HepG2 (cell line): ENCODE data around the gene EIF4G3. TPM values are rescaled to one million over a fixed set of nuclear protein-coding genes. Genes with fewer than 3 reads are reported as not detected.

Source experiments
- DNMT3B ChIP-seq: conservative IDR thresholded peaks from 2 replicates; pipeline ENCODE4 v1.6.1; 2016; ENCODE audit warnings: missing biosample characterization, control low read depth
- DZIP1 ChIP-seq: sonication (generic); formaldehyde crosslinking; IDR thresholded peaks from 2 replicates; pipeline ENCODE4 v1.5.0; 2020; ENCODE audit warnings: mild to moderate bottlenecking, missing genetic modification reagents
- EED ChIP-seq: sonication (generic); formaldehyde crosslinking; IDR thresholded peaks from 2 replicates; pipeline ENCODE4 v1.5.0; 2020; ENCODE audit warnings: mild to moderate bottlenecking, missing genetic modification reagents
- HDAC6 ChIP-seq: fragments of 200-600 bp; sonication (generic); IDR thresholded peaks from 2 replicates; pipeline ENCODE4 v1.7.0; 2017; ENCODE audit warnings: mild to moderate bottlenecking, antibody characterized with exemption, low read length, low read depth
- NR2C2 ChIP-seq: sonication (generic); formaldehyde crosslinking; IDR thresholded peaks from 2 replicates; pipeline ENCODE4 v1.4.0; 2020; ENCODE audit warnings: missing genetic modification reagents, mild to moderate bottlenecking, moderate library complexity, borderline replicate concordance
- POLR2AphosphoS2 ChIP-seq: IDR thresholded peaks from 2 replicates; pipeline ENCODE4 v1.6.1; 2011; ENCODE audit warnings: low read depth, low read length, improper control_type of control experiment
- PPARG ChIP-seq: conservative IDR thresholded peaks from 2 replicates; pipeline ENCODE4 v1.6.1; 2016; ENCODE audit warnings: missing biosample characterization, missing genetic modification reagents
- PTBP1 ChIP-seq: fragments of 200-400 bp; formaldehyde crosslinking; IDR thresholded peaks from 2 replicates; pipeline ENCODE4 v1.6.1; 2018; ENCODE audit warnings: low read length, low read depth; ENCODE audit not compliant: poor library complexity, severe bottlenecking
- RFX5 ChIP-seq: IDR thresholded peaks from 2 replicates; pipeline ENCODE4 v1.6.1; 2011; ENCODE audit warnings: low read depth, low read length, improper control_type of control experiment
- ZBTB21 ChIP-seq: sonication (generic); formaldehyde crosslinking; IDR thresholded peaks from 2 replicates; pipeline ENCODE4 v1.4.0; 2020; ENCODE audit warnings: missing genetic modification reagents
- ZC3H4 ChIP-seq: sonication (generic); formaldehyde crosslinking; IDR thresholded peaks from 2 replicates; pipeline ENCODE4 v1.4.0; 2020; ENCODE audit warnings: missing genetic modification reagents, borderline replicate concordance
- ZNF232 ChIP-seq: sonication (generic); formaldehyde crosslinking; IDR thresholded peaks from 2 replicates; pipeline ENCODE4 v1.4.0; 2020; ENCODE audit warnings: missing genetic modification reagents, borderline replicate concordance
- ZNF567 ChIP-seq: sonication (generic); formaldehyde crosslinking; IDR thresholded peaks from 2 replicates; pipeline ENCODE4 v1.8.1; 2023; ENCODE audit warnings: mild to moderate bottlenecking, missing genetic modification reagents, borderline replicate concordance
- ZNF703 ChIP-seq: sonication (generic); formaldehyde crosslinking; IDR thresholded peaks from 2 replicates; pipeline ENCODE4 v1.5.1; 2020; ENCODE audit warnings: missing genetic modification reagents, mild to moderate bottlenecking, moderate library complexity, borderline replicate concordance
- polyA plus RNA-seq, 8 experiments: library from polyadenylated mRNA; depleted of rRNA in 3 of 8; stranded (reverse) in 7 of 8; unstranded in 1 of 8; fragments of >200 nt; fragmentation: Illumina TruSeq in 4 of 8; extraction: Trizol in 4 of 8; gene quantifications; 2 replicates each; pipeline versions ENCODE4 v1.2.1 to v1.2.3, GENCODE V29; 2011 to 2016; ENCODE audit warnings: low read depth in 4 of 8, missing spikeins in 1 of 8, mixed read lengths in 1 of 8; ENCODE audit not compliant: insufficient read depth in 1 of 8
- total RNA-seq, 5 experiments: library from RNA; depleted of rRNA; stranded (reverse); fragments of >200 nt; fragmentation: Illumina TruSeq; extraction: Trizol; gene quantifications; 2 replicates each; pipeline ENCODE4 v1.2.3, GENCODE V29; 2016; ENCODE audit warnings: low read depth in 1 of 5
- TF ChIP-seq, protein P1 (sequence below): sonication (generic); formaldehyde crosslinking; IDR thresholded peaks from 2 replicates; pipeline ENCODE4 v1.4.0; 2020; ENCODE audit warnings: missing genetic modification reagents
- TF ChIP-seq, protein P2 (sequence below): sonication (generic); formaldehyde crosslinking; IDR thresholded peaks from 2 replicates; pipeline ENCODE4 v1.8.1; 2023; ENCODE audit warnings: mild to moderate bottlenecking, missing genetic modification reagents
- TF ChIP-seq, protein P3 (sequence below): sonication (generic); formaldehyde crosslinking; IDR thresholded peaks from 2 replicates; pipeline ENCODE4 v1.5.0; 2020; ENCODE audit warnings: mild to moderate bottlenecking, missing genetic modification reagents, borderline replicate concordance

The EIF4G3 gene
- total and polyA plus RNA-seq, 2 of the 13 experiments (the other 11 are each of a cell fraction or from before 2014, with no cell fraction given): 22.2 to 27.6 TPM

GRCh38 chr1:20787029-20787839 lies 389.5 kb downstream of the EIF4G3 start, which contains the start of gene HP1BP3 (continued):
- TF ChIP-seq PPARG: no peak
- no peak for TF ChIP-seq HDAC6
- no peak for TF ChIP-seq ZBTB21
- TF ChIP-seq NR2C2 (CRISPR knock-in tag): no peak
- TF ChIP-seq, protein P1, sequence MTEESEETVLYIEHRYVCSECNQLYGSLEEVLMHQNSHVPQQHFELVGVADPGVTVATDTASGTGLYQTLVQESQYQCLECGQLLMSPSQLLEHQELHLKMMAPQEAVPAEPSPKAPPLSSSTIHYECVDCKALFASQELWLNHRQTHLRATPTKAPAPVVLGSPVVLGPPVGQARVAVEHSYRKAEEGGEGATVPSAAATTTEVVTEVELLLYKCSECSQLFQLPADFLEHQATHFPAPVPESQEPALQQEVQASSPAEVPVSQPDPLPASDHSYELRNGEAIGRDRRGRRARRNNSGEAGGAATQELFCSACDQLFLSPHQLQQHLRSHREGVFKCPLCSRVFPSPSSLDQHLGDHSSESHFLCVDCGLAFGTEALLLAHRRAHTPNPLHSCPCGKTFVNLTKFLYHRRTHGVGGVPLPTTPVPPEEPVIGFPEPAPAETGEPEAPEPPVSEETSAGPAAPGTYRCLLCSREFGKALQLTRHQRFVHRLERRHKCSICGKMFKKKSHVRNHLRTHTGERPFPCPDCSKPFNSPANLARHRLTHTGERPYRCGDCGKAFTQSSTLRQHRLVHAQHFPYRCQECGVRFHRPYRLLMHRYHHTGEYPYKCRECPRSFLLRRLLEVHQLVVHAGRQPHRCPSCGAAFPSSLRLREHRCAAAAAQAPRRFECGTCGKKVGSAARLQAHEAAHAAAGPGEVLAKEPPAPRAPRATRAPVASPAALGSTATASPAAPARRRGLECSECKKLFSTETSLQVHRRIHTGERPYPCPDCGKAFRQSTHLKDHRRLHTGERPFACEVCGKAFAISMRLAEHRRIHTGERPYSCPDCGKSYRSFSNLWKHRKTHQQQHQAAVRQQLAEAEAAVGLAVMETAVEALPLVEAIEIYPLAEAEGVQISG (CRISPR knock-in tag): peak; percentile 56
- TF ChIP-seq ZC3H4 (CRISPR knock-in tag): no peak
- TF ChIP-seq, protein P2, sequence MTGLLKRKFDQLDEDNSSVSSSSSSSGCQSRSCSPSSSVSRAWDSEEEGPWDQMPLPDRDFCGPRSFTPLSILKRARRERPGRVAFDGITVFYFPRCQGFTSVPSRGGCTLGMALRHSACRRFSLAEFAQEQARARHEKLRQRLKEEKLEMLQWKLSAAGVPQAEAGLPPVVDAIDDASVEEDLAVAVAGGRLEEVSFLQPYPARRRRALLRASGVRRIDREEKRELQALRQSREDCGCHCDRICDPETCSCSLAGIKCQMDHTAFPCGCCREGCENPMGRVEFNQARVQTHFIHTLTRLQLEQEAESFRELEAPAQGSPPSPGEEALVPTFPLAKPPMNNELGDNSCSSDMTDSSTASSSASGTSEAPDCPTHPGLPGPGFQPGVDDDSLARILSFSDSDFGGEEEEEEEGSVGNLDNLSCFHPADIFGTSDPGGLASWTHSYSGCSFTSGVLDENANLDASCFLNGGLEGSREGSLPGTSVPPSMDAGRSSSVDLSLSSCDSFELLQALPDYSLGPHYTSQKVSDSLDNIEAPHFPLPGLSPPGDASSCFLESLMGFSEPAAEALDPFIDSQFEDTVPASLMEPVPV (CRISPR knock-in tag): no peak
- TF ChIP-seq, protein P3, sequence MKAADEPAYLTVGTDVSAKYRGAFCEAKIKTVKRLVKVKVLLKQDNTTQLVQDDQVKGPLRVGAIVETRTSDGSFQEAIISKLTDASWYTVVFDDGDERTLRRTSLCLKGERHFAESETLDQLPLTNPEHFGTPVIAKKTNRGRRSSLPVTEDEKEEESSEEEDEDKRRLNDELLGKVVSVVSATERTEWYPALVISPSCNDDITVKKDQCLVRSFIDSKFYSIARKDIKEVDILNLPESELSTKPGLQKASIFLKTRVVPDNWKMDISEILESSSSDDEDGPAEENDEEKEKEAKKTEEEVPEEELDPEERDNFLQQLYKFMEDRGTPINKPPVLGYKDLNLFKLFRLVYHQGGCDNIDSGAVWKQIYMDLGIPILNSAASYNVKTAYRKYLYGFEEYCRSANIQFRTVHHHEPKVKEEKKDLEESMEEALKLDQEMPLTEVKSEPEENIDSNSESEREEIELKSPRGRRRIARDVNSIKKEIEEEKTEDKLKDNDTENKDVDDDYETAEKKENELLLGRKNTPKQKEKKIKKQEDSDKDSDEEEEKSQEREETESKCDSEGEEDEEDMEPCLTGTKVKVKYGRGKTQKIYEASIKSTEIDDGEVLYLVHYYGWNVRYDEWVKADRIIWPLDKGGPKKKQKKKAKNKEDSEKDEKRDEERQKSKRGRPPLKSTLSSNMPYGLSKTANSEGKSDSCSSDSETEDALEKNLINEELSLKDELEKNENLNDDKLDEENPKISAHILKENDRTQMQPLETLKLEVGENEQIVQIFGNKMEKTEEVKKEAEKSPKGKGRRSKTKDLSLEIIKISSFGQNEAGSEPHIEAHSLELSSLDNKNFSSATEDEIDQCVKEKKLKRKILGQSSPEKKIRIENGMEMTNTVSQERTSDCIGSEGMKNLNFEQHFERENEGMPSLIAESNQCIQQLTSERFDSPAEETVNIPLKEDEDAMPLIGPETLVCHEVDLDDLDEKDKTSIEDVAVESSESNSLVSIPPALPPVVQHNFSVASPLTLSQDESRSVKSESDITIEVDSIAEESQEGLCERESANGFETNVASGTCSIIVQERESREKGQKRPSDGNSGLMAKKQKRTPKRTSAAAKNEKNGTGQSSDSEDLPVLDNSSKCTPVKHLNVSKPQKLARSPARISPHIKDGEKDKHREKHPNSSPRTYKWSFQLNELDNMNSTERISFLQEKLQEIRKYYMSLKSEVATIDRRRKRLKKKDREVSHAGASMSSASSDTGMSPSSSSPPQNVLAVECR: peak; percentile 41; the same call in 1 of the 2 replicates
- no peak for TF ChIP-seq ZNF703
- peak; percentile 63; the same call in 1 of the 2 replicates for TF ChIP-seq DZIP1 (CRISPR knock-in tag)
- no peak for TF ChIP-seq EED (CRISPR knock-in tag)
- TF ChIP-seq ZNF232 (CRISPR knock-in tag): peak; percentile 59; the same call in 1 of the 2 replicates
- TF ChIP-seq POLR2AphosphoS2: no peak
- no peak for TF ChIP-seq DNMT3B
- no peak for TF ChIP-seq PTBP1
- TF ChIP-seq RFX5: no peak
- no peak for TF ChIP-seq ZNF567 (CRISPR knock-in tag)
